Neural cell (in vitro differentiated cells): Measurements from ENCODE around the gene TGFBR3. TPM values are rescaled to one million over a fixed set of nuclear protein-coding genes. Genes with fewer than 3 reads are reported as not detected.

ENCODE experiments used
- H2AFZ ChIP-seq: fragments of 200-600, 300-800 bp; sonication (generic), shearing (Covaris generic); 2 replicates; pipeline ENCODE4 v1.6.0; 2014; ENCODE audit warnings: low read depth, mild to moderate bottlenecking, antibody characterized with exemption, low read length, moderate library complexity
- H3F3A ChIP-seq: fragments of 200-600 bp; shearing (Covaris generic); 2 replicates; pipeline ENCODE4 v1.6.1; 2016; ENCODE audit warnings: mild to moderate bottlenecking, moderate library complexity, mixed read lengths, antibody characterized with exemption, low read length; ENCODE audit not compliant: insufficient read depth, poor library complexity, severe bottlenecking
- H3K27ac ChIP-seq: fragments of 200-600, 300-800 bp; sonication (generic), shearing (Covaris generic); 2 replicates; pipeline ENCODE4 v1.5.1; 2014; ENCODE audit warnings: mild to moderate bottlenecking, low read length, moderate library complexity
- H3K27me3 ChIP-seq: fragments of 300-800, 200-600 bp; sonication (generic), shearing (Covaris generic); 2 replicates; pipeline ENCODE4 v1.6.0; 2014; ENCODE audit warnings: mild to moderate bottlenecking, low read depth, low read length, moderate library complexity; ENCODE audit not compliant: insufficient read depth
- H3K36me3 ChIP-seq: fragments of 300-800, 200-600 bp; sonication (generic), shearing (Covaris generic); 2 replicates; pipeline ENCODE4 v1.5.1; 2014; ENCODE audit warnings: mild to moderate bottlenecking, antibody characterized with exemption, low read length, moderate library complexity; ENCODE audit not compliant: insufficient read depth
- H3K4me2 ChIP-seq: fragments of 300-800, 200-600 bp; sonication (generic), shearing (Covaris generic); 2 replicates; pipeline ENCODE4 v1.6.0; 2014; ENCODE audit warnings: mild to moderate bottlenecking, low read length
- H3K4me3 ChIP-seq: fragments of 300-800, 200-600 bp; sonication (generic), shearing (Covaris generic); 2 replicates; pipeline ENCODE4 v1.5.1; 2014; ENCODE audit warnings: mild to moderate bottlenecking, low read length, moderate library complexity
- H3K79me2 ChIP-seq: fragments of 200-600 bp; shearing (Covaris generic); replicated peaks from 2 replicates; pipeline ENCODE4 v1.6.0; 2014; ENCODE audit warnings: mild to moderate bottlenecking, low read length, moderate library complexity; ENCODE audit not compliant: insufficient read depth
- H3K9ac ChIP-seq: fragments of 300-800, 200-600 bp; sonication (generic), shearing (Covaris generic); 2 replicates; pipeline ENCODE4 v1.6.1; 2016; ENCODE audit warnings: mild to moderate bottlenecking, low read length, mixed read lengths
- H3K9me2 ChIP-seq: fragments of 200-600 bp; shearing (Covaris generic); 2 replicates; pipeline ENCODE4 v1.6.1; 2016; ENCODE audit warnings: mild to moderate bottlenecking, low read length, mixed read lengths; ENCODE audit not compliant: insufficient read depth
- H3K9me3 ChIP-seq: fragments of 200-600, 300-800 bp; sonication (generic), shearing (Covaris generic); 2 replicates; pipeline ENCODE4 v1.6.1; 2016; ENCODE audit warnings: mild to moderate bottlenecking, mixed run types, low read length, moderate library complexity, mixed read lengths
- H4K20me1 ChIP-seq: fragments of 200-600 bp; shearing (Covaris generic); 2 replicates; pipeline ENCODE4 v1.6.1; 2016; ENCODE audit warnings: mild to moderate bottlenecking, mixed run types; ENCODE audit not compliant: insufficient read depth
- CTCF ChIP-seq: fragments of 450-650 bp; IDR thresholded peaks from 2 replicates; pipeline ENCODE4 v1.5.1; 2014; ENCODE audit warnings: antibody characterized with exemption, mild to moderate bottlenecking, moderate library complexity; ENCODE audit not compliant: poor library complexity, severe bottlenecking
- EP300 ChIP-seq: fragments of 450-650 bp; conservative IDR thresholded peaks from 2 replicates; pipeline ENCODE4 v1.6.1; 2014; ENCODE audit warnings: antibody characterized with exemption, mild to moderate bottlenecking, moderate library complexity; ENCODE audit not compliant: poor library complexity, severe bottlenecking
- EZH2 ChIP-seq: fragments of 200-600, 300-800 bp; shearing (Covaris generic), sonication (generic); IDR thresholded peaks from 2 replicates; pipeline ENCODE4 v1.6.1; 2014; ENCODE audit warnings: antibody characterized with exemption, low read length, borderline replicate concordance, mild to moderate bottlenecking; ENCODE audit not compliant: insufficient read depth, poor library complexity, severe bottlenecking
- MXI1 ChIP-seq: fragments of 450-650 bp; conservative IDR thresholded peaks from 2 replicates; pipeline ENCODE4 v1.6.1; 2014; ENCODE audit warnings: antibody characterized with exemption, mild to moderate bottlenecking; ENCODE audit not compliant: poor library complexity, severe bottlenecking
- POLR2AphosphoS5 ChIP-seq: IDR thresholded peaks from 2 replicates; pipeline ENCODE4 v1.6.1; 2012
- RAD21 ChIP-seq: fragments of 450-650 bp; conservative IDR thresholded peaks from 2 replicates; pipeline ENCODE4 v1.6.1; 2014; ENCODE audit warnings: antibody characterized with exemption, mild to moderate bottlenecking, moderate library complexity
- REST ChIP-seq: IDR thresholded peaks from 2 replicates; pipeline ENCODE4 v1.6.1; 2012; ENCODE audit warnings: borderline replicate concordance
- SMC3 ChIP-seq: fragments of 450-650 bp; conservative IDR thresholded peaks from 2 replicates; pipeline ENCODE4 v1.6.1; 2014; ENCODE audit warnings: antibody characterized with exemption, mild to moderate bottlenecking, moderate library complexity; ENCODE audit not compliant: poor library complexity
- TAF1 ChIP-seq: IDR thresholded peaks from 2 replicates; pipeline ENCODE4 v1.6.1; 2012; ENCODE audit warnings: low read depth
- polyA plus RNA-seq: library from polyadenylated mRNA; depleted of rRNA; stranded (reverse); fragments of >200 nt; gene quantifications from 2 replicates; pipeline ENCODE4 v1.2.3, GENCODE V29; 2014

Gene TGFBR3
- polyA plus RNA-seq, 1 donor from 2014 or later: 0.25 TPM

GRCh38 chr1:91884459-91885212, 1.3 kb downstream of the TGFBR3 start:
- Histone ChIP-seq H3K4me2 (peak overlapping the region; percentile 84), H3K9me3 (no peaks in the 10 kb centered on the region), H3K27me3 (peaks cover 25% of the 10 kb centered on the region), H4K20me1 (no peaks in the 10 kb centered on the region), H3K79me2 (no peaks in the 10 kb centered on the region), H2AFZ (no peak overlapping the region), H3K4me3 (peak overlapping the region; percentile 93), H3F3A (peaks cover 5% of the 10 kb centered on the region), H3K9me2 (no peaks in the 10 kb centered on the region), H3K27ac (no peak overlapping the region), H3K9ac (peak overlapping the region; percentile 49), H3K36me3 (no peaks in the 10 kb centered on the region)
- TF ChIP-seq REST (no peak), CTCF (no peak), EZH2 (no peak), POLR2AphosphoS5 (no peak), SMC3 (no peak), TAF1 (no peak), EP300 (no peak), MXI1 (no peak), RAD21 (no peak)

- Histone ChIP-seq H3K4me3 (no peak overlapping the region), H3K9me2 (no peaks in the 10 kb centered on the region), H3K36me3 (no peaks in the 10 kb centered on the region), H3K4me2 (no peak overlapping the region), H2AFZ (no peak overlapping the region), H4K20me1 (no peaks in the 10 kb centered on the region), H3K79me2 (no peaks in the 10 kb centered on the region), H3K27me3 (peaks cover 25% of the 10 kb centered on the region), H3K9ac (no peak overlapping the region), H3K9me3 (no peaks in the 10 kb centered on the region), H3F3A (peaks cover 5% of the 10 kb centered on the region), H3K27ac (no peak overlapping the region)
- TF ChIP-seq POLR2AphosphoS5 (no peak), CTCF (peak; percentile 14)
Measured at GRCh38 chr1:91883470-91883869, 2.5 kb downstream of the TGFBR3 start.
